A673 (cell line): Measurements from ENCODE around the gene SLC25A26.

Experiments used
- CTCF ChIP-seq: fragments of 300-800, 200-600 bp; sonication (generic); conservative IDR thresholded peaks from 2 replicates; pipeline ENCODE4 v1.5.1; 2017; ENCODE audit warnings: low read depth, mild to moderate bottlenecking, antibody characterized with exemption, low read length, moderate library complexity, mixed read lengths
- EZH2 ChIP-seq: fragments of 200-600 bp; sonication (generic); IDR thresholded peaks from 2 replicates; pipeline ENCODE4 v1.6.1; 2017; ENCODE audit warnings: borderline replicate concordance, low read depth, mild to moderate bottlenecking, mixed read lengths, antibody characterized with exemption, low read length; ENCODE audit not compliant: poor library complexity, severe bottlenecking

GRCh38 chr3:66198437-66199088 is 22.2 kb upstream of the SLC25A26 start:
- no peak for TF ChIP-seq CTCF
- no peak for TF ChIP-seq EZH2
